Heart left ventricle (tissue), 13 donors: ENCODE results near the gene CCDC85C.

Experiments used
- POLR2A ChIP-seq, 2 donors: fragments of 450-650 bp; IDR thresholded peaks; one replicate each; pipeline ENCODE4 v1.6.1; 2017; ENCODE audit warnings: antibody characterized with exemption in 2 of 2, mild to moderate bottlenecking in 2 of 2, moderate library complexity in 2 of 2
- TF ChIP-seq, protein P1 (sequence below), 12 donors: fragments of 200-600 bp; sonication (generic) in 4 of 12; IDR thresholded peaks; one replicate each; pipeline versions ENCODE4 v1.5.0 to v1.8.0; 2018 to 2022; ENCODE audit warnings: antibody characterized with exemption in 12 of 12, mild to moderate bottlenecking in 5 of 12
- donor health status: ischemic (EF 13 %, LVEDD 7.1; RV severe dilation, severe dysfunction).
- donor health status: DM: no; HTN: yes; CAD: no.
- donor health status: DM: no; HTN: no; CAD: no.
- donor health status: ischemic (EF 25% LVEDD 6.9; RV normal size, moderate dysfunction).
- donor health status: ischemic (EF 25% LVEDD 5.7; RV mildly dilated, moderate dysfunction).
- donor health status: ischemic (EF 35%, LVEDD 5.7; RV mildly dilated, moderate dysfunction).
- donor health status: nonischemic (EF 11% LVEDD 7.7; RV severe dilation, severe dysfunction).
- donor health status: DM: yes; HTN: yes; CAD: no.
- donor health status: PGD.
- donor health status: ischemic (EF 29% LVEDD 5.4; RV normal size, mild dysfunction).
- donor health status: nonischemic (EF 23%, LVEDD 6.1; RV moderate dilation, normal function).

DNA sequence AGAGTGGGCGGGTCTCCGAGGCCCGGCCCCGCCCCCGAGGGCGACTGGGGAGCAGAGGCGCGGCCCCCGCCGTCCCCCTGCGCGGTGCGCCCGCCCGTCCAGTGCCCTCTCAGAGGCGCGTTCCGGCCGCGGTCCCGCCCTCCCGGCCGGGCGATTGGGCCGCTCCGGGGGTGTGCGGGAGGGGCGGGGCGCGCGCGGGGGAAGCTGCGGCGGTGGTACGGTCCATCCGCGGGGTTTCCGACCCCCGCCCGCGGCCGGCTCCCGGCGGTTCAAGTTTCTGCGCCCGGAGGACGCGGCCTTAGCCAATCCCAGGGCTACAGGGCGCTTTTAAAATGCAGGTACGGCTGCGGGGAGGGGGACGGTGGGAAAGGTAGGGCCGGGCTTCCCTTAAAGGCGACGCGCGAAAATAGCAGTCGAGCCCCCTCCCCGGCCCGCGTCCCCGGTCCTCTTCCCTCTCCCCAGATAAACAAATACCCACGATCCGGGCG lies 315 bp upstream of the CCDC85C start:
- TF ChIP-seq, protein P1, sequence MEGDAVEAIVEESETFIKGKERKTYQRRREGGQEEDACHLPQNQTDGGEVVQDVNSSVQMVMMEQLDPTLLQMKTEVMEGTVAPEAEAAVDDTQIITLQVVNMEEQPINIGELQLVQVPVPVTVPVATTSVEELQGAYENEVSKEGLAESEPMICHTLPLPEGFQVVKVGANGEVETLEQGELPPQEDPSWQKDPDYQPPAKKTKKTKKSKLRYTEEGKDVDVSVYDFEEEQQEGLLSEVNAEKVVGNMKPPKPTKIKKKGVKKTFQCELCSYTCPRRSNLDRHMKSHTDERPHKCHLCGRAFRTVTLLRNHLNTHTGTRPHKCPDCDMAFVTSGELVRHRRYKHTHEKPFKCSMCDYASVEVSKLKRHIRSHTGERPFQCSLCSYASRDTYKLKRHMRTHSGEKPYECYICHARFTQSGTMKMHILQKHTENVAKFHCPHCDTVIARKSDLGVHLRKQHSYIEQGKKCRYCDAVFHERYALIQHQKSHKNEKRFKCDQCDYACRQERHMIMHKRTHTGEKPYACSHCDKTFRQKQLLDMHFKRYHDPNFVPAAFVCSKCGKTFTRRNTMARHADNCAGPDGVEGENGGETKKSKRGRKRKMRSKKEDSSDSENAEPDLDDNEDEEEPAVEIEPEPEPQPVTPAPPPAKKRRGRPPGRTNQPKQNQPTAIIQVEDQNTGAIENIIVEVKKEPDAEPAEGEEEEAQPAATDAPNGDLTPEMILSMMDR (IDR thresholded peaks at IDR 0.05), result no peak
- peak in 1 of 2 donors; percentile 46 for TF ChIP-seq POLR2A (IDR thresholded peaks at IDR 0.05)
